HUES48 (cell line): ENCODE results near the gene TSPAN18.

Experiments used
- H3K27ac ChIP-seq: one replicate; pipeline ENCODE4 v1.7.0; 2013; ENCODE audit warnings: low read depth, low read length, inconsistent platforms
- H3K27me3 ChIP-seq: 2 replicates; pipeline ENCODE4 v1.6.1; 2013; ENCODE audit warnings: mild to moderate bottlenecking, low read length; ENCODE audit not compliant: control insufficient read depth, insufficient read depth
- H3K36me3 ChIP-seq: 2 replicates; pipeline ENCODE4 v1.6.1; 2013; ENCODE audit warnings: low read length; ENCODE audit not compliant: control insufficient read depth, insufficient read depth
- H3K4me1 ChIP-seq: 2 replicates; pipeline ENCODE4 v1.6.1; 2013; ENCODE audit warnings: mild to moderate bottlenecking, low read length; ENCODE audit not compliant: control insufficient read depth, insufficient read depth
- H3K4me3 ChIP-seq: 2 replicates; pipeline ENCODE4 v1.5.1; 2013; ENCODE audit warnings: mild to moderate bottlenecking, low read depth, low read length
- H3K9ac ChIP-seq: 2 replicates; pipeline ENCODE4 v1.6.1; 2013; ENCODE audit warnings: mild to moderate bottlenecking, low read depth, low read length, moderate library complexity
- H3K9me3 ChIP-seq: 2 replicates; pipeline ENCODE4 v1.6.1; 2013; ENCODE audit warnings: low read length; ENCODE audit not compliant: control insufficient read depth, insufficient read depth

The TSPAN18 gene

GRCh38 chr11:44849922-44850321 is 123.2 kb downstream of the TSPAN18 start:
- Histone ChIP-seq H3K9me3 (no peaks in the 10 kb centered on the region; the same call in 1 of the 2 replicates), H3K27ac (no peak overlapping the region), H3K4me3 (no peak overlapping the region), H3K36me3 (no peaks in the 10 kb centered on the region), H3K27me3 (no peaks in the 10 kb centered on the region), H3K4me1 (peaks cover 13% of the 10 kb centered on the region), H3K9ac (no peak overlapping the region)

DNA sequence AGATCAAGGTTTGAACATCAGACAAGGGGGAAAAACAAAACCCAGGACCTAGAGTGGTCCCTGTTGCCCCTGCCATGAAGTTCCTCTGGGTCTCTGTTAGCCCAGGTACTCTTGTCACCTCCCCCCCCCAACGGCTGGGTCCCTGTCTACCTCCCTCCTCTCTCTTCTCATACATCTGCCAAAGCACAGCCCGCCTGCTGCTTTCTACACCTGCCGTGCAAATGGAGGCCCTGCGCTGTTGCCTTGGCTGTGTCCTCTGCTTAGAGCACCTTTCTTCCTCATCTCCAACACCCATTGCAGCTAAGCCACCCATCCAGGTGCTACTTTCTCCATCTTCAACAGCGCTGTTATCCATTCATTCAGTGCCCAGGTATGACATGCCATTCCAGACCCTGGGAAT is 124.7 kb downstream of the TSPAN18 start:
- H3K27me3 ChIP-seq, result no peaks in the 10 kb centered on the region
- H3K4me1 ChIP-seq, result peaks cover 13% of the 10 kb centered on the region
- no peaks in the 10 kb centered on the region for H3K36me3 ChIP-seq
- H3K27ac ChIP-seq, result no peak overlapping the region
- no peaks in the 10 kb centered on the region; the same call in 1 of the 2 replicates for H3K9me3 ChIP-seq
- H3K4me3 ChIP-seq, result no peak overlapping the region
- no peak overlapping the region for H3K9ac ChIP-seq

DNA sequence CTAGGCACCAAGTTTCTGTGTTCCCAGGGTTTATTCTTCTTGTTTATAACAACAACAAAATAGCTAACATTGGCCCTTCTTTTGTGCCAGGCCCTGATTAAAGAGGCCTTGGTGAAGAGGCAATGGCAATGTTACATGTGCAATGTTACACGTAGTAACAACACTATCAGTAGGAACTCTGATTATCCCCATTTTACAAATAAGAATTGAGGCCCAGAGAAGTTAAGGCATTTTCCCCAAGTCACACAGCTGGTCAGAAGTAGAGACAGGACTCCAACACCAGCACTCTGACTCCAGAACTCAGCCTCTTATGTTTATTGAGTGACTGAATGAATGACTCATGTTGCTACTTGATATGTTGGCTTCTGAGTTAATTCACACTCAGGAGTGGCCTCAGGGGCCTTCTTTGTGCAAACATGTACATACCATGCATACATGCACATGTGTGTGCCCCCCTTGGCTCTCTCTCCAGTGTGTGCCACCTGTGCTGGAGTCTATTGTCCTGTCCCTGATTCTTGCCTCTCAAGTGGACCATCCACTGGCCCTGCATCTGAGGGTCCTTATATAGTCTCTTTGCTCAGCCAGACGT is 125.5 kb downstream of the TSPAN18 start:
- Histone ChIP-seq H3K36me3 (no peaks in the 10 kb centered on the region), H3K27me3 (no peaks in the 10 kb centered on the region), H3K9ac (no peak overlapping the region), H3K4me3 (no peak overlapping the region), H3K9me3 (no peaks in the 10 kb centered on the region; the same call in 1 of the 2 replicates), H3K4me1 (peaks cover 13% of the 10 kb centered on the region), H3K27ac (no peak overlapping the region)

DNA sequence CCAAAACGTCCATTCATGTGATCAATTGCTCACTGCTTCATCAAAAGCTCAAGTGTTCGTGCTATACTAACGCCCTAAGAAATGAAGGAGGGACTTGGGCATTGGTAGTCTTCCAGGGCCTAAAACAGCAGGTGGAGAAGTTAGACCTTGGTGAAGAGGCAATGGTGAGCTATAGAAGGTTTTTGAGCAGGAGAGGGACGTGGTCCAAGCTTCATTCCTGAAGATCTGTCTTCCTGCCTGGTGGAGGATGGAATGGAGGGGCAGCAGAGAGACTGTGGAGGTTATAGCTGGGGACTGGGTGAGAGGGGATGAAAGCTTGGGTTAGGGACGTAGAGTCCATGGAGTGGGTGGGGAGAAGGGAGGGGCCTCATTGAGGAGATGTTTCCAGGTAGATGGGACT is 126.2 kb downstream of the TSPAN18 start:
- Histone ChIP-seq H3K27me3 (no peaks in the 10 kb centered on the region), H3K9me3 (no peaks in the 10 kb centered on the region), H3K9ac (no peak overlapping the region), H3K4me3 (no peak overlapping the region), H3K4me1 (peaks cover 13% of the 10 kb centered on the region), H3K36me3 (no peaks in the 10 kb centered on the region), H3K27ac (no peak overlapping the region)

DNA sequence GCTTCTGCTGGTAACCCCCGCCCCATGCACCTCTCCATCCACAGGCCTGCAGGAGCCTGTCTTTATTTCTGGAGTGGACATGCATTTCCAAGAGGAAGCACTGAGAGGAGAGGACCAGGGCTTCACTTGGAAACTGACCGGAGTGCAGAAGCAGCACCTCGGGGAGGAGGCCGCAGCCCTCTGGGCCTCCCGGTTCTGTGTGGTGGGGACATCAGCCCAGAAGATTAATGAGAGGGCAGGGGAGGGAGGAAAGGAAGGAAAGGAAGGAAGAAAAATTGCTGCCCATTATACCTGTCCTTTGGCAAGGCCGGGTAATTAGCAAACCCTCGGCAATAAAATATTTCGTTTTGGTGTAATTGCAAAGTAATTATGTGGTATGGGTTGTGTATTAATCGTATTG is 126.9 kb downstream of the TSPAN18 start:
- Histone ChIP-seq H3K36me3 (no peaks in the 10 kb centered on the region), H3K9ac (no peak overlapping the region), H3K4me1 (peaks cover 12% of the 10 kb centered on the region), H3K27ac (no peak overlapping the region), H3K4me3 (no peak overlapping the region), H3K9me3 (no peaks in the 10 kb centered on the region), H3K27me3 (no peaks in the 10 kb centered on the region)

DNA sequence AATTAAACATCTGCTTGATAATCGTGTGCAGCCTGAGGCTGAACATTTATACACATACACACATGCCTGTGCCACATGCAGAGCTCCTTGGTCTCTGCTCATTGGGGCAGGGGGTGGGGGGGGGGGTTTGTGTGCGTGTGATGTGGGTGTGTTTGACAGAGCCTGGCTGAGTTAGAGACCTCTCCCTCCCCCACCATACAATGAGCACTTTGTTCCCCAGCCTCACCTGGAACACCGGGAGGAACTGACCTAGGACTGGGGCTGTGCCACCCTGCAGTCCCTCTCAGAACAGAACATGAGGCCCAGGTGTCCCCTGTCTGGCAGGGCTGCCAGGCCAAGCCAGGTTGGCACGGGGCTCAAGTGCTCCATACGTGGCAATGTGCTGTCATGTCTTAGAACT is 127.3 kb downstream of the TSPAN18 start:
- no peaks in the 10 kb centered on the region for H3K27me3 ChIP-seq
- H3K27ac ChIP-seq, result no peak overlapping the region
- H3K4me3 ChIP-seq, result no peak overlapping the region
- H3K9me3 ChIP-seq, result no peaks in the 10 kb centered on the region
- H3K4me1 ChIP-seq, result peaks cover 12% of the 10 kb centered on the region
- H3K9ac ChIP-seq, result no peak overlapping the region
- no peaks in the 10 kb centered on the region for H3K36me3 ChIP-seq

DNA sequence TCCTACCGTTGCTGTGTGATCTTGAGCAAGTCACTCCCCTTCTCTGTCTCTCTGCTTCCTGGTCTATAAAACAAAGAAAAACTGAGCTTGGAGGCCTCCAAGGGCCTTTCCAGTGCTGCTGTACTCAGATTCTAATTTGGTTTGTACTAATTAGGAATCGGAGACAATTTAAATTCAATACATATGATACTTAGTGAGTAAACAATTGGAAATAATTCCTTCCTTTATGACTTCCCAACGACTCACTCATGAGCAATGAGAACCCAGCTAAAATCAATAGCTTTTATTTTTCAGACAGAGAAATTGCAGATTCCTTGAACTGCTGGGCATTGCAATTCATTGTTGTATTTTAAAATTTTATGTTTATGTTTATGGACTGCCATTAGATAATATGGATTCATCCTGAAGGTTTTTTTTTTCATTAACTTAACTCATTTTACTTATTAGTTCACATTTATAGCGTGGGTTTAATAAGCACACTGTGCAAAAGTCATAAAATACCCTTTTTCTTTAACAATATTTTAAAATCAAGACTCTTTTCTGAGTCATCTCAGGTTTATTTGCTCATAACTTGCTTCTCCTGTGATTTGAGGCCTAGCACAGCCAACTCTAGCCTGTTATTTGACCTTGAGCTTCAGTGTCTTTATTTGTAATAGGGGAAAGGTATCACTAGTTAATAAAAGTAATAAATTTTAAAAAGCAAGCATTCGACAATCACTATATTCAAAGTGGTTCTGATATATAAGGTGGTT is 128.2 kb downstream of the TSPAN18 start:
- Histone ChIP-seq H3K9ac (no peak overlapping the region), H3K27ac (no peak overlapping the region), H3K9me3 (no peaks in the 10 kb centered on the region), H3K4me3 (no peak overlapping the region), H3K4me1 (peaks cover 16% of the 10 kb centered on the region), H3K36me3 (no peaks in the 10 kb centered on the region), H3K27me3 (no peaks in the 10 kb centered on the region)

DNA sequence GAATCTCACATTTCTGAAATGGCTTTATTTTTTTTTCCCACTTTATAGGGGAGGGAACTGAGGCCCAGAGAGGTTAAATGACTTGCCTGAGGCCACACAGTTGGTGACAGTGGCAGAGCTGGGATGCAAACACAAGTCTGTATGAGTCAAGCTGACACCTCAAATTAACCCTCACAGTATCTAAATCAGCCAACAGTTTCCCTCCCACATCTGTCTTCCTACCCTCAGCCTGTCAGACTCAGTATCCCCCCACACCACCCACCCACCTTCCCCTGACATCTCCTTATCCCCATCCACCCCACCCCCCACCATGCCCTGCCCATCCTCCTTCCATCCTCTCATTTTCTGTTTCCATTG is 128.7 kb downstream of the TSPAN18 start:
- no peak overlapping the region for H3K9ac ChIP-seq
- H3K9me3 ChIP-seq, result no peaks in the 10 kb centered on the region
- H3K4me3 ChIP-seq, result no peak overlapping the region
- no peak overlapping the region for H3K27ac ChIP-seq
- H3K4me1 ChIP-seq, result peaks cover 22% of the 10 kb centered on the region
- H3K36me3 ChIP-seq, result no peaks in the 10 kb centered on the region
- H3K27me3 ChIP-seq, result no peaks in the 10 kb centered on the region

- H3K27me3 ChIP-seq, result no peaks in the 10 kb centered on the region
- no peaks in the 10 kb centered on the region for H3K36me3 ChIP-seq
- H3K4me3 ChIP-seq, result no peak overlapping the region
- no peaks in the 10 kb centered on the region for H3K9me3 ChIP-seq
- H3K27ac ChIP-seq, result no peak overlapping the region
- H3K4me1 ChIP-seq, result peaks cover 37% of the 10 kb centered on the region
- H3K9ac ChIP-seq, result no peak overlapping the region
Measured at GRCh38 chr11:44857490-44858090, 130.8 kb downstream of the TSPAN18 start.

DNA sequence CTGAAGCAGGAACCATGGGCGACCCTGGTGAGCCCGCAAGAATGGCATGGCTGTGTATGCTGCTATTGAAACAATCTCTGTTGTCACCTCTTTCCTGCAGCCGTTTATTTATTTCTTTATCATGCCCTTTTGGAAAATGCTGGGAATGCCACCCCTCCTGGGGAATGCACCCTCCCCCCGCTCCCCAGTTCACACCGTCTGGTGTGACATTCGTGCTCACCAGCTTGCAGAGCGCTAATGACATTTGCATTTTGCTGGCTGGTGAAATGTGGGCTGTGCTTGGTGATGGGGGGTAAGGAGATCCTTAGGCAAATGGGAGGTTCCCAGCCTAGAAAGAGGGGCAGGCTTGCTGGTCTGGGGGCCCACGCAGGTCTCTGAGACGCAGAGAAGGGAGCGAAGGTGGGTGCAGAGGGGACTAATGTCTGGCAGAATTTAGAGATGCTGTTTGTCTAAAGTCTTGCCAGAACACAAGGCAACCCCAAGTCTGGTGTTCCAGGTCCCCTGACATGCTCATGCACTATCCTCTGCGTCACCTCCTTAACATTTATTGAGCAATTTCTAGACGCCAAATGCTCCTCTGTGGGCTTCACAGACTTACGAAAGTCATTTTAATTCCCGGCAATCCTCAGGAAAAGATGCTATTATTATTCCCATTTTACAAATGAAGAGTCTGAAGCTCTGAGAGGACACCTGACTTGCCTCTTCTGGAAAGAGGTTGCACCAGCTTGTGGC is 132.2 kb downstream of the TSPAN18 start:
- no peak overlapping the region for H3K27ac ChIP-seq
- no peaks in the 10 kb centered on the region for H3K9me3 ChIP-seq
- no peak overlapping the region for H3K4me3 ChIP-seq
- H3K27me3 ChIP-seq, result no peaks in the 10 kb centered on the region
- peaks cover 48% of the 10 kb centered on the region for H3K4me1 ChIP-seq
- no peaks in the 10 kb centered on the region for H3K36me3 ChIP-seq
- H3K9ac ChIP-seq, result no peak overlapping the region

DNA sequence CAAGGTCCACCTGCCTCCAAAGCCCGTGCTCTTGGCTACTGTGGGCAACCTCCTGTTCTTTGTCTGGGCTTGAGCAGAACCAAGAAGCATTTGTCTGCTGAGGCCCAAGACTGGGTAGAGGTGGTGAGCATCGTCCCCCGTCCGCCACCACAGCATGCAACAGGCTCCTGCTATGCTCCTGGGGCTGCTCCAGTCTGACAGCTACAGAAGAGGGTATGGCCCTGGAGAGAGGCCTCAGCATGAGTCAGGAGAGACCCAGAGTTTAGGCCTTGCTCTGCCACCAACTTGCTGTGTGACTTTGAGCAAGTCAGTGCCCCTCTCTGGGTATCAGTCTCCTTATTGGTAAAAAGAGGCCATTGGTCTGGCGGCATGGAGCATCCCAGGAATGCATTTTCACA is 132.8 kb downstream of the TSPAN18 start:
- H3K9ac ChIP-seq, result no peak overlapping the region
- no peaks in the 10 kb centered on the region for H3K9me3 ChIP-seq
- H3K4me3 ChIP-seq, result no peak overlapping the region
- no peak overlapping the region for H3K27ac ChIP-seq
- peaks cover 48% of the 10 kb centered on the region for H3K4me1 ChIP-seq
- H3K27me3 ChIP-seq, result no peaks in the 10 kb centered on the region
- no peaks in the 10 kb centered on the region for H3K36me3 ChIP-seq
